HS-27A (cell line): Measurements from ENCODE around the gene CLDN9.

Source experiments
- DNase-seq: peaks from one replicate; pipeline ENCODE4 v3.0.0-alpha.2; 2012; ENCODE audit warnings: low read depth, missing footprints

The CLDN9 gene

DNA sequence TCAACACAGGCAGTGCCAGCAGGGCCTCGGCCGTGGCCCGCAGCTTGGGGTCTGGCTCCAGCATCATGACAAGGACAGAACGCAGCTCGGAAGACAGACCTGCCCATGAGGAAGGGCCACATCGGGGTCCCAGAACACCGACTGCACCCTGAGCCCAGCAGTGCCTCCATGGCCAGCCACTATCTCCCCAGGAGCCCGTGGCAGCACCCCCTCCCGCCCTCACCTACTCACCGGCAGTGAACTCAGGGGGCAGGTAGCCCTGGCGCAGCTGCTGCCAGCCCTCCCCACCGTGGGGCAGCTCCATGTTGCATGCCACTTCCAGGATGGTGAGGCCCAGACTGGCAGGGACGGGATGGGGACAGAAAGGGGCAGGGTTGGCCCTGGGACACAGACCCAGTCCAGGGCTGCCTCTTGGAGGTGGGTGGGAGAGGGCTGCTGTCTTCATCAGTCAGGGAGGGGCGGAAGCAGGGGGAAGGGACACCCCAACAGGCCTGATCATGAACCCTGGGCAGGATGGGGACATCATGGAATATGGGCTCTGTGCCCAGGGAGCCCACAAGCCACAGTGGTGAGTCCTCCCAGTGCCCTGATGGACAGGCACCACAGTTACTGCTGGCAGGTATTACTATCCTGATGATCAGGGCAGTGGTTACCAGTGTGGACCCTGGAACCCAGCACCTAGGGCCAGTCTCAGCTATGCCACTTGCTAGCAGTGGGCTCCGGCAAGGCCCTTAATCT lies 38.2 kb upstream of the CLDN9 start:
- DNase-seq = no peak

DNA sequence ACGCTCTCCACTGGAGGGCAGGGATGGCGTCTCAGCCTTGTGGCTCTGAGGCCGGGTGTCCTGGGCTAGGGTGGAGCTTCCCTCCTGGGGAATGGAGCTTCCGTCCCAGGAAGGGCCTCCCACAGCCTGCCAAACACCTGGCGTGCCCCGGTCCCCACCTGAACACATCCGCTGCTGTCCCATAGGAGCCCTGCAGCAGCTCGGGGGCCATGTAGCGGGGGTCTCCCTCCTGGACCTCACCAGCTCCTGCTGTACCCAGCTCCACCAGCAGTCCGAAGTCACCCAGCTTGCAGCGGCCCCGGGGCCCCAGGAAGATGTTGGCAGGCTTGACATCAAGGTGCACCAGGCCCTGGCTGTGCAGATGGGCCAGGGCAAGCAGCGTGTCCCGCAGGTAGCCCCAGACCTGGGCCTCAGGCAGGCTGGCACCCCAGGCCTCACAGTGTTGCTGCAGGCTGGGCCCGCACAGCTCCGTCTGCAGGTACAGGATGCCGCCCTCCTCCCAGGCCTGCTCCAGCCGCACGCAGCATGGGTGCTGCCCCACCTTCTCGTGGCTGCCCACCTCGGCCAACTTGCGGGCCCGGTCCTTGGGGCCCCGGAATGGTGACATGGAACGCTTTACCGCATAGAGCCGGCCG lies 37.4 kb upstream of the CLDN9 start:
- no peak for DNase-seq

DNA sequence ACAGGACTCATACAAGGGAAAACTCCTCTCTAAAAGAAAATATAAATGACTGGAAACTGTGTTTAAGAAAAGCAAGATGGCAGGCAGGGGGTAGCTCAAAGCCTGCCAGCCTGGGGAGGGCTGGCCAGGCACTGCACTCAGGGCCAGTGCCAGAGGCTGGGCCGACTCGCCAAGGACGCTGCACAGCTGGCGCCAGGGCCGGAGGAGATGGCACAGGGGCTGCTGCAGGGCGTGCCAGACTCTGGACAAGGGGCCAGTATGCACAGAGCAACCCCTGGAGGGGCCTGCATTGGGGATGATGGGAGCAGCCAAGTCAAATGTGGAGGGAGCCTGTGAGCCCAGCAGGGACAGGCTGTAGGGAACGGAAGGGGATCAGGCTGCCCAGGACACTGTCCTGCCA lies 36.5 kb upstream of the CLDN9 start:
- no peak for DNase-seq

DNA sequence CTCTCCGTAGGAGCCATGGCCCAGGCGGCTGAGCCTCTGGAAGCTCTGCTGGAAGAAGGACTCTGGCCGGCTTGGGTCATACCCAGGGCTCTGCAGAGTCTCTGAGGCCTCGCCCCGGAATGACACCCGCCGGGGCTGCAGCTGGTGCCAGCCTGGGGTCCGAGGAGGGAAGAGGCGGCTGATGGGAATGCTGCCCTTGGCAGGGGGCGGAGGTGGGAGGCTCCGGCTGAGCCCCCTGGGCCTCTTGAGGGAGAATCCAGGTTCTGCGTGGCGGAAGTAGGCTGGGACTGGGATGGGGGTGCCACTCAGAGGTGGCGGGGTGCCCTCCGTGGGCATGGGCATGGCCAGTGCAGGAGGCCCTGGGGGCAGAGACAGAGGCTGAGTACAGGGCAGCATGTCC lies 36.0 kb upstream of the CLDN9 start:
- no peak for DNase-seq

DNA sequence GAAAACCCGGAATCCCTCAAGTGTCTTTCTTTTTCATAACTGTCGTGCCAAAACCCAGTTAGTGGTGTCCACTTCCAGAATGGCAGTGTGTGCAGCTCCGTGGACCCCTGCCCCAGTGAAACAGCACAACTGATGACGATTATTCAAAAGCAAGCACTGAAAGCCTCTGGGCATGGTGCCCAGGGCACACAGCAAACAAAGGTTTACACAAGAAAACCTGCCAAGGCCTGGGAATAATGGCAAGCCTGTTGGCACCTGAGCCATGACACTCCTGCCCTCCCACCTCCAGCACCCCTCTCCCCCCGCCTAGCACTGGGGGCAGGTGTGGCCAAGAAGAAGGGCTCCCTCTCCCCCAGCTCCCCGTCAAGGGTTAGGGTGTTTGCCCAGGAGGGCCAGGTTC lies 35.3 kb upstream of the CLDN9 start:
- no peak for DNase-seq

- no peak for DNase-seq
These were observed 33.0 kb upstream of the CLDN9 start for GRCh38 chr16:2979669-2980226.

- DNase-seq = peak; percentile 47
These were observed 32.2 kb upstream of the CLDN9 start, which contains the start of gene PKMYT1 for GRCh38 chr16:2980227-2981176. Gene PKMYT1, minus strand, starts transcription at chr16:2980446. Its CDS starts 789 bp downstream, at chr16:2979657.

DNA sequence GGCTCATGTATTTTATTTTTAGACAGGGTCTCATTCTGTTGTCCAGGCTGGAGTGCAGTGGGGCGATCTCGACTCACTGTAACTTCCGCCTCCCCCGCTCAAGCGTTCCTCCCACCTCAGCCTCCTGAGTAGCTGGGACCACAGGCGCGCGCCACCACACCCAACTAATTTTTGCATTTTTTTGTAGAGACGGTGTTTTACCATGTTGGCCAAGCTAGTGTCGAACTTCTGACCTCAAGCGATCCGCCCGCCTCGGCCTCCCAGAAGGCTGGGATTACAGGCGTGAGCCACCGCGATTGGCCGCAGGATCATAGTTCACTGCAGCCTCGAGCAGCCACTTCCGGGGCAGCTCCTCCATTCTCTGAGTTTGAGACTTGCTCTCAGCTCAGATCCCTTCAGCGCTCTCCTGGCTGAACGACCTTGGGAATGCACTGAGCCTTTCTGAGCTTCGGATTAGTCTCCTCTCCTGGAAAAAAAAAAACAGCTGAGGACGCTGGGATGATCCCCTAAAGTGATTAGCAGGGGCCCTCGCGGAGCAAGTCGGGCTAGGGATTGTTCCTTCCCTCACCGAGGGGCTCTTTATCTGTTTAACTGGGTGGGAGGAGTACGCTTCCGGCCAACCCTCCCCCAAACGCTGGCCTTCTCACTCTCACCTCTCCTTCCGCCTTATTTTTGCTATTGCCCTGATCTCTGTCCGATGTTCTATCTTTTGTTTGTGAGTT lies 31.4 kb upstream of the CLDN9 start:
- DNase-seq = no peak

- DNase-seq = no peak
These were observed 30.8 kb upstream of the CLDN9 start for GRCh38 chr16:2981899-2982250.

DNA sequence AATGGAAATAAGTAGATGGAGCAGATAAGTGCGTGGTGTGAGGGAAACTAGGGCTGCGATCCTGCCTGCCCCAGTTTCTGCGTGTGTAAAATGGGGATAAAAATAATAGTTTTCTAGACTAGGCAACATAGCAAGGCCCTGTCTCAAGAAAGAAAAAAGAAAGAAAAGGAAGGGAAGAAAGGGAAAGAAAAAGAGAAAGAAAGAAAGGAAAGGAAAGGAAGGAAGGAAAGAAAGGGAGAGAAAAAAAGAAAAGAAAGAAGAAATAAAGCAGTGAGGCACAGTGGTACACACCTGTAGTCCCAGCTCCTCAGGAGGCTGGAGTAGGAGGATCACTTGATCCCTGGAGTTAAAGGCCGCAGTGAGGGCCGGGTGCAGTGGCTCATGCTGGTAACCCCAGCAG lies 30.3 kb upstream of the CLDN9 start:
- DNase-seq = no peak

DNA sequence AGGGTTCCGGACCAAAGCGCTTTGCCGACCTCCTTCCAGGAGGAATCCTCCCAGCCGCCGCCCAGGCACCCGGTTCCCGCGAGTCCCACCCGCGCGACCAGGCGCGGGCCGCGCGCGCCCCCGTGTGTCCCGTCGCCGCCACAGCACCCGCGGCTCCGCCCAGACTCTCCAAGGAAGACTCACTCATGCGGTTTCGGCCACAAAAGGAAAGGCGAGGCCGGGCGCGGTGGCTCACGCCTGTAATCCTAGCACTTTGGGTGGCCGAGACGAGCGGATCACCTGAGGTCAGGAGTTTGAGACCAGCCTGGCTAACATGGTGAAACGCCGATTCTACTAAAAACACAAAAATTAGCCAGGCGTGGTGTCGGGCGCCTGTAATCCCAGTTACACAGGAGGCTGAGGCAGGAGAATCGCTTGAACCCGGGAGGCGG lies 29.0 kb upstream of the CLDN9 start:
- peak; percentile 43 for DNase-seq

GRCh38 chr16:2985462-2985861 lies 27.3 kb upstream of the CLDN9 start:
- no peak for DNase-seq

- DNase-seq = no peak
These were observed 26.8 kb upstream of the CLDN9 start for GRCh38 chr16:2985893-2986355.

DNA sequence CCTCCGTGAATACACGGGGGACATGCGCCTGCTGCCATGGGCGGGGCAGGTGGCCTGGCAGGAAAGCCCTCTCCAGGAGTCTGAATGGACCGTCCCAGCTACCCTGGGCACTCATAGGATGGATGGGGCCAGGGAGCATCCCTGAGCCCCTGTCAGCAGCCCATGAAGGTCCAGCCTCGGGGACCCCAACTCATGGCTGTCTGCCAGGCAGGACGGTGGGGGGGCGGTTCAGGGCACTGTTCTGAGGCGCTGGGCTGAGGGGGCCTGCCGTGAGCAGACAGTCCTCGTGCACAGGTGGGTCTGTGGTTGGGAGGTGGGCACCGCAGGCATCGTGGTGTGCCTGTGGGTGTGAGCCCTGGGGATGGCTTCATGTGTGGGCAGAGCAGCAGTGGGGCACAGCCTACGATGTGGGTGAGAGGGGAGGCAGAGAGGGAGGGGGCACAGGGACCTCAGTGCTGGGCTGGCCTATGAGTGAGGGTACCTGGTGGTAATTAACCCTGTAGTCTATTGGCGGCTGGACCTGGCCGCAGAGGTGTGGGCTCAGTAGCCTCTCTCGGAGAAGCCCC lies 26.0 kb upstream of the CLDN9 start:
- no peak for DNase-seq

GRCh38 chr16:2987286-2987685 lies 25.4 kb upstream of the CLDN9 start:
- no peak for DNase-seq

DNA sequence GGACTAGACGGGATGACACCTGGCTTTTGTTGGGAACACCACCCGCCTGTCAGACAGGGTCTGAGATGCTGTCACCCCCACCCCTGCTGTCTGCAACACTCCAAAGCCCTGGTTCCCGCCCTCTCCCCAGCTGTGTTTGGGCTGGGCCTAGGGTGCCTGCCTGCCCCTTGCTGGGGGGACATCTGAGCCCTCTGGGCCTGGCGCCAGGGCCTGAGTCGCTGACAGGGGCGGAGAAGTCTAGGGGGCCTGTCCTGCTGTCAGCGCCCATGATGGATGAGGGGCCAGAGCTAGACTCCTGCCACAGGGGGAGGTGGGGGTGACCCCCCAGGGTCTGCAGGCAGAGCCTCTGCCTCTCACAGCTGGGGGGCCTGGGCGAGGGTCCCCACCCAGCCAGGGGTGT lies 24.9 kb upstream of the CLDN9 start:
- DNase-seq = no peak

GRCh38 chr16:2988590-2989099 lies 24.1 kb upstream of the CLDN9 start:
- DNase-seq = no peak

DNA sequence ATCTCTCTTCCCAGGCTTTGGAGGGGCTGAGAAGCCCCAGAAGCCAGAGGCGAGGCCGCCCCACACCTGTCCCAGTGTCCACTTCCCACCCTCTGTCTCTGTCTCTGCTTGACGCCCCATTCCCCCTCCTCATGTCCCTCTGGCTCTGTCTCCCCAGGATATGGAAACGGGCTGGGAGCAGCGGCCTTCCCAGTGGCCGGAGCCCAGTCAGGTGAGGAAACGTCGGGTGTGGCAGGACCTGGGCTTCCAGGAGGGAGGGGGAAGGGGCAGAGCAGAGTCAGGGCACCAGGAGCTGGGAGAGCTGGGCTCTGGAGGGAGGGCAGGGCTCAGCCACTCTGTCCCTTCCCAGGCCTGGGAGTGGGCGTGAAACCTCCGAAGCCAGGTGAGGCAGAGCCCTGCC lies 21.8 kb upstream of the CLDN9 start:
- no peak for DNase-seq

GRCh38 chr16:2991566-2992261 lies 21.0 kb upstream of the CLDN9 start:
- no peak for DNase-seq

GRCh38 chr16:2992383-2993081 lies 20.2 kb upstream of the CLDN9 start:
- no peak for DNase-seq
